GM12878 (cell line): ENCODE measurements around the gene NSMCE4A. TPM values are rescaled to one million over a fixed set of nuclear protein-coding genes. Genes with fewer than 3 reads are reported as not detected.

Experiments used
- ATAC-seq: fragments of 200-7000 bp; cut with Tn5 transposase; 3 replicates; pipeline ENCODE4 v1.9.1; 2020; ENCODE audit warnings: mild to moderate bottlenecking, moderate library complexity
- BruUV-seq: library from RNA; stranded (reverse); fragments of 400-500 nt; replicated peaks from 2 replicates; lab custom pipeline; 2021; lab: Mats Ljungman, UMichigan
- CTCF ChIA-PET: fragments of 300-600 bp; sonication (Branson Sonifier 250); formaldehyde crosslinking; extraction: SDS; loops from one replicate; lab custom pipeline; 2021; ENCODE audit warnings: inconsistent platforms; lab: Yijun Ruan, JAX
- POLR2A ChIA-PET: fragments of 350-600 bp; formaldehyde crosslinking; extraction: SDS; loops from one replicate; lab custom pipeline; 2021; ENCODE audit warnings: inconsistent platforms; lab: Charles Lee
- RAD21 ChIA-PET: fragments of 300-600 bp; sonication (Branson Sonifier 250); formaldehyde crosslinking; loops from one replicate; lab custom pipeline; 2023; ENCODE audit warnings: antibody characterized with exemption; ENCODE audit not compliant: unreplicated experiment; lab: Charles Lee
- SMC1A ChIA-PET: fragments of 300-600 bp; sonication (Branson Sonifier 250); formaldehyde crosslinking; loops from one replicate; lab custom pipeline; 2023; ENCODE audit not compliant: unreplicated experiment, uncharacterized antibody; lab: Charles Lee
- DNase-seq: peaks from one replicate; pipeline ENCODE4 v3.0.0-alpha.2; 2011; ENCODE audit warnings: low read depth, low spot score
- FAIRE-seq: peaks from 3 replicates; lab custom pipeline; 2011; peaks lifted over from hg19 to GRCh38; lab: Jason Lieb, UNC
- H2AFZ ChIP-seq: 2 replicates; pipeline ENCODE4 v1.6.0; 2011; ENCODE audit warnings: low read depth, low read length, control low read depth; ENCODE audit not compliant: control insufficient read depth
- H3K27ac ChIP-seq: 2 replicates; pipeline ENCODE4 v1.5.1; 2011; ENCODE audit warnings: control low read depth; ENCODE audit not compliant: control insufficient read depth, insufficient read depth
- H3K27me3 ChIP-seq, 2 experiments: replicated peaks in 1 of 2; 2 replicates each; pipeline versions ENCODE4 v1.6.0 to v1.6.1; 2011; ENCODE audit warnings: low read length in 1 of 2; ENCODE audit not compliant: control insufficient read depth in 2 of 2, insufficient read depth in 2 of 2
- H3K36me3 ChIP-seq, 2 experiments: 2 replicates each; pipeline ENCODE4 v1.5.1; 2011; ENCODE audit warnings: low read length in 1 of 2; ENCODE audit not compliant: control insufficient read depth in 2 of 2, insufficient read depth in 2 of 2
- H3K4me1 ChIP-seq: 2 replicates; pipeline ENCODE4 v1.6.1; 2011; ENCODE audit warnings: mild to moderate bottlenecking, low read length, moderate library complexity, mixed read lengths; ENCODE audit not compliant: control insufficient read depth, insufficient read depth
- H3K4me2 ChIP-seq: 2 replicates; pipeline ENCODE4 v1.6.0; 2011; ENCODE audit warnings: control low read depth; ENCODE audit not compliant: control insufficient read depth, insufficient read depth
- H3K4me3 ChIP-seq: fragments of 200-600 bp; sonication (generic); 2 replicates; pipeline ENCODE4 v1.5.1; 2016
- H3K79me2 ChIP-seq: 2 replicates; pipeline ENCODE4 v1.6.0; 2011; ENCODE audit warnings: low read length; ENCODE audit not compliant: control insufficient read depth, insufficient read depth
- H3K9ac ChIP-seq: 2 replicates; pipeline ENCODE4 v1.8.0; 2011; ENCODE audit warnings: low read length, control low read depth, mixed read lengths; ENCODE audit not compliant: control insufficient read depth, insufficient read depth
- H3K9me3 ChIP-seq: replicated peaks from 3 replicates; pipeline ENCODE4 v1.5.1; 2011; ENCODE audit warnings: mild to moderate bottlenecking, low read length; ENCODE audit not compliant: control insufficient read depth, insufficient read depth
- H4K20me1 ChIP-seq: 2 replicates; pipeline ENCODE4 v1.6.0; 2011; ENCODE audit not compliant: control insufficient read depth, insufficient read depth
- GATAD2B ChIP-seq: fragments of 450-650 bp; conservative IDR thresholded peaks from 2 replicates; pipeline ENCODE4 v1.6.1; 2017; ENCODE audit warnings: low read depth, mild to moderate bottlenecking, moderate library complexity
- RELA ChIP-seq: fragments of 450-650 bp; IDR thresholded peaks from 2 replicates; pipeline ENCODE4 v1.8.0; 2014; ENCODE audit warnings: borderline replicate concordance; ENCODE audit not compliant: partially characterized antibody
- WGBS: methylation state at CpG from one replicate; pipeline ENCODE4 v1.1.6; 2016; ENCODE audit warnings: low lambda C conversion rate; ENCODE audit not compliant: insufficient replicate concordance, insufficient coverage; ENCODE audit errors: missing lambda C conversion rate; 5-methylcytosine and 5-hydroxymethylcytosine counted together
- in situ Hi-C: fragments of 300-500 bp; cut with MboI; formaldehyde crosslinking; loops from 9 replicates; pipeline ENCODE4 v1.14.3; 2018; ENCODE audit warnings: mixed read lengths
- intact Hi-C: fragments of 100-400 bp; cut with micrococcal nuclease; formaldehyde crosslinking; loops from one replicate; pipeline ENCODE4 v1.14.2; 2022; ENCODE audit not compliant: unreplicated experiment
- polyA plus RNA-seq, 11 experiments: library from polyadenylated mRNA; depleted of rRNA in 4 of 11; unstranded in 6 of 11; stranded (reverse) in 5 of 11; fragments of >200 nt; fragmentation: Nextera tagmentation in 4 of 11; fragmentation: Illumina TruSeq in 1 of 11; extraction: Ambion mirVana in 4 of 11; extraction: Trizol in 1 of 11; gene quantifications; 1 replicate in 1 of 11; 2 replicates in 10 of 11; pipeline versions ENCODE4 v1.2.1 to v1.2.3, GENCODE V29; 2011 to 2016; ENCODE audit warnings: inconsistent platforms in 2 of 11, missing spikeins in 2 of 11, low read depth in 1 of 11
- total RNA-seq, 4 experiments: library from RNA; depleted of rRNA in 3 of 4; stranded (reverse); fragments of >200 nt in 3 of 4; fragmentation: Illumina TruSeq in 1 of 4; extraction: Trizol in 1 of 4; gene quantifications; 2 replicates each; pipeline versions ENCODE4 v1.2.1 to v1.2.3, GENCODE V29; 2013 to 2021
- TF ChIP-seq, protein P1 (sequence below): fragments of 450-650 bp; formaldehyde crosslinking; IDR thresholded peaks from 2 replicates; pipeline ENCODE4 v1.5.0; 2022; ENCODE audit warnings: mild to moderate bottlenecking, missing genetic modification characterization
- TF ChIP-seq, protein P2 (sequence below): fragments of 450-650 bp; conservative IDR thresholded peaks from 2 replicates; pipeline ENCODE4 v1.6.1; 2017; ENCODE audit warnings: mild to moderate bottlenecking, moderate library complexity

NSMCE4A gene
- total and polyA plus RNA-seq, 10 of the 15 experiments (the other 5 are each of a cell fraction or from before 2014, with no cell fraction given) = 14.2 to 105 (median 76.1) TPM

DNA sequence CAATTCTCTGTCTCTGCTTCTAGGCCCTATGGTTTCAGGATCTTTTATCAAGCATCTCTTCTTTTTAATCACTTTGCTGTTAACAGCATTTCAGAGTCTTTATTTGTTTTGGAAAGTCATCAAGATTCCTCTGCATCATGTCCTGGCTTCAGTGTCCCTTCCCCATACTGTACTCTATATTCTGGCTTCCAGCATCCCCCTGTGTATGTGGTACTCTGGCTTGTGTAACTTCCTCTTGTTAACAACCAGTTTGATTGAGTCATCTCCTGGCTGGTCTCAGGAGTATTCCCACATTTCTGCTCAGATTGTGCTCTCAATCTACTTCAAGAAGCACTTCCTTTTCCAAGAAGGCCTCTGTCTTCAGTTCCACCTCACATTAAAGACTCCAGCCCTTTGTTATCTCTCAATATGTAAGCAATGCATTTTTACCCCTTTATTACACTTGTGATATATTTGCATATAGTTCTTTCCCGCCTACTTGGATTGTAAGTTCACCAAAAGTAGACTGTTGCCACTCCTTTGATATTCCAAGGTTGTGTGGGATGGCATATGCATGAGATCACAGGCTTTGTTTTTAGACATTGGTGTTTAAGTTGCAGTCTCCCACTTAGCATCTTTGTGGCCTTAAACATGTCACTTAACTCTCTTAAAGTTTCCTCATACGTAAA lies 32.1 kb downstream of the NSMCE4A start:
- whole genome bisulfite sequencing = 65% methylated on average over 2 of the region's 2 CpGs
- Histone ChIP-seq H3K36me3 (no peaks in the 10 kb centered on the region), H3K27me3 (no peaks in the 10 kb centered on the region), H3K4me3 (no peak overlapping the region), H4K20me1 (no peaks in the 10 kb centered on the region), H2AFZ (no peak overlapping the region), H3K9ac (no peak overlapping the region), H3K9me3 (no peaks in the 10 kb centered on the region), H3K4me1 (no peaks in the 10 kb centered on the region), H3K79me2 (no peaks in the 10 kb centered on the region), H3K4me2 (no peak overlapping the region), H3K27ac (no peak overlapping the region)
- in situ Hi-C loops = no loop called here
- ChIA-PET SMC1A (no interaction called here), POLR2A (no interaction called here), RAD21 (no interaction called here), CTCF (no interaction called here)
- BruUV-seq = no TSS peak
- FAIRE-seq (no peak), ATAC-seq (no peak), DNase-seq (no peak)
- intact Hi-C loops = no loop called here
- TF ChIP-seq RELA (no peak), GATAD2B (no peak)
- TF ChIP-seq, protein P1, sequence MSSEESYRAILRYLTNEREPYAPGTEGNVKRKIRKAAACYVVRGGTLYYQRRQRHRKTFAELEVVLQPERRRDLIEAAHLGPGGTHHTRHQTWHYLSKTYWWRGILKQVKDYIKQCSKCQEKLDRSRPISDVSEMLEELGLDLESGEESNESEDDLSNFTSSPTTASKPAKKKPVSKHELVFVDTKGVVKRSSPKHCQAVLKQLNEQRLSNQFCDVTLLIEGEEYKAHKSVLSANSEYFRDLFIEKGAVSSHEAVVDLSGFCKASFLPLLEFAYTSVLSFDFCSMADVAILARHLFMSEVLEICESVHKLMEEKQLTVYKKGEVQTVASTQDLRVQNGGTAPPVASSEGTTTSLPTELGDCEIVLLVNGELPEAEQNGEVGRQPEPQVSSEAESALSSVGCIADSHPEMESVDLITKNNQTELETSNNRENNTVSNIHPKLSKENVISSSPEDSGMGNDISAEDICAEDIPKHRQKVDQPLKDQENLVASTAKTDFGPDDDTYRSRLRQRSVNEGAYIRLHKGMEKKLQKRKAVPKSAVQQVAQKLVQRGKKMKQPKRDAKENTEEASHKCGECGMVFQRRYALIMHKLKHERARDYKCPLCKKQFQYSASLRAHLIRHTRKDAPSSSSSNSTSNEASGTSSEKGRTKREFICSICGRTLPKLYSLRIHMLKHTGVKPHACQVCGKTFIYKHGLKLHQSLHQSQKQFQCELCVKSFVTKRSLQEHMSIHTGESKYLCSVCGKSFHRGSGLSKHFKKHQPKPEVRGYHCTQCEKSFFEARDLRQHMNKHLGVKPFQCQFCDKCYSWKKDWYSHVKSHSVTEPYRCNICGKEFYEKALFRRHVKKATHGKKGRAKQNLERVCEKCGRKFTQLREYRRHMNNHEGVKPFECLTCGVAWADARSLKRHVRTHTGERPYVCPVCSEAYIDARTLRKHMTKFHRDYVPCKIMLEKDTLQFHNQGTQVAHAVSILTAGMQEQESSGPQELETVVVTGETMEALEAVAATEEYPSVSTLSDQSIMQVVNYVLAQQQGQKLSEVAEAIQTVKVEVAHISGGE (CRISPR knock-in tag) = no peak
- TF ChIP-seq, protein P2, sequence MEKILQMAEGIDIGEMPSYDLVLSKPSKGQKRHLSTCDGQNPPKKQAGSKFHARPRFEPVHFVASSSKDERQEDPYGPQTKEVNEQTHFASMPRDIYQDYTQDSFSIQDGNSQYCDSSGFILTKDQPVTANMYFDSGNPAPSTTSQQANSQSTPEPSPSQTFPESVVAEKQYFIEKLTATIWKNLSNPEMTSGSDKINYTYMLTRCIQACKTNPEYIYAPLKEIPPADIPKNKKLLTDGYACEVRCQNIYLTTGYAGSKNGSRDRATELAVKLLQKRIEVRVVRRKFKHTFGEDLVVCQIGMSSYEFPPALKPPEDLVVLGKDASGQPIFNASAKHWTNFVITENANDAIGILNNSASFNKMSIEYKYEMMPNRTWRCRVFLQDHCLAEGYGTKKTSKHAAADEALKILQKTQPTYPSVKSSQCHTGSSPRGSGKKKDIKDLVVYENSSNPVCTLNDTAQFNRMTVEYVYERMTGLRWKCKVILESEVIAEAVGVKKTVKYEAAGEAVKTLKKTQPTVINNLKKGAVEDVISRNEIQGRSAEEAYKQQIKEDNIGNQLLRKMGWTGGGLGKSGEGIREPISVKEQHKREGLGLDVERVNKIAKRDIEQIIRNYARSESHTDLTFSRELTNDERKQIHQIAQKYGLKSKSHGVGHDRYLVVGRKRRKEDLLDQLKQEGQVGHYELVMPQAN = no peak
- TF ChIP-seq, all 136 proteins: peak for 0
